ENCODE measurements around the gene NAA16. TPM values are rescaled to one million over a fixed set of nuclear protein-coding genes. Genes with fewer than 3 reads are reported as not detected.

NAA16 gene
- polyA plus RNA-seq, 1 donor from 2014 or later: 57.0 TPM

GRCh38 chr13:41416276-41416675 is 105.2 kb downstream of the NAA16 start:
- TF ChIP-seq EP300 (conservative IDR thresholded peaks at IDR 0.05; ENCODE audit: poor library complexity, severe bottlenecking): no peak
- TF ChIP-seq, protein P1, sequence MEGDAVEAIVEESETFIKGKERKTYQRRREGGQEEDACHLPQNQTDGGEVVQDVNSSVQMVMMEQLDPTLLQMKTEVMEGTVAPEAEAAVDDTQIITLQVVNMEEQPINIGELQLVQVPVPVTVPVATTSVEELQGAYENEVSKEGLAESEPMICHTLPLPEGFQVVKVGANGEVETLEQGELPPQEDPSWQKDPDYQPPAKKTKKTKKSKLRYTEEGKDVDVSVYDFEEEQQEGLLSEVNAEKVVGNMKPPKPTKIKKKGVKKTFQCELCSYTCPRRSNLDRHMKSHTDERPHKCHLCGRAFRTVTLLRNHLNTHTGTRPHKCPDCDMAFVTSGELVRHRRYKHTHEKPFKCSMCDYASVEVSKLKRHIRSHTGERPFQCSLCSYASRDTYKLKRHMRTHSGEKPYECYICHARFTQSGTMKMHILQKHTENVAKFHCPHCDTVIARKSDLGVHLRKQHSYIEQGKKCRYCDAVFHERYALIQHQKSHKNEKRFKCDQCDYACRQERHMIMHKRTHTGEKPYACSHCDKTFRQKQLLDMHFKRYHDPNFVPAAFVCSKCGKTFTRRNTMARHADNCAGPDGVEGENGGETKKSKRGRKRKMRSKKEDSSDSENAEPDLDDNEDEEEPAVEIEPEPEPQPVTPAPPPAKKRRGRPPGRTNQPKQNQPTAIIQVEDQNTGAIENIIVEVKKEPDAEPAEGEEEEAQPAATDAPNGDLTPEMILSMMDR (IDR thresholded peaks at IDR 0.05; ENCODE audit: poor library complexity, severe bottlenecking): no peak
- no peak for TF ChIP-seq REST (IDR thresholded peaks at IDR 0.05; ENCODE audit: borderline replicate concordance)
- TF ChIP-seq RAD21 (conservative IDR thresholded peaks at IDR 0.05): no peak
- no peak for TF ChIP-seq POLR2AphosphoS5 (IDR thresholded peaks at IDR 0.05)
- no peak for TF ChIP-seq TAF1 (IDR thresholded peaks at IDR 0.05; ENCODE audit: low read depth)
- TF ChIP-seq SMC3 (conservative IDR thresholded peaks at IDR 0.05; ENCODE audit: poor library complexity): no peak
- no peak for TF ChIP-seq EZH2 (IDR thresholded peaks at IDR 0.05; ENCODE audit: borderline replicate concordance, insufficient read depth, low read length, poor library complexity, severe bottlenecking)
- no peak for TF ChIP-seq MXI1 (conservative IDR thresholded peaks at IDR 0.05; ENCODE audit: poor library complexity, severe bottlenecking)
- Histone ChIP-seq H3K27me3 (ENCODE audit: insufficient read depth, low read depth, low read length) (no peaks in the 10 kb centered on the region), H3K4me3 (ENCODE audit: low read length) (no peak overlapping the region), H3K9me3 (ENCODE audit: low read length) (no peaks in the 10 kb centered on the region), H3K4me2 (ENCODE audit: low read length) (no peak overlapping the region), H3K9ac (ENCODE audit: low read length) (no peak overlapping the region), H4K20me1 (ENCODE audit: insufficient read depth) (no peaks in the 10 kb centered on the region), H3F3A (ENCODE audit: insufficient read depth, low read length, poor library complexity, severe bottlenecking) (no peaks in the 10 kb centered on the region), H3K27ac (ENCODE audit: low read length) (no peak overlapping the region), H3K36me3 (ENCODE audit: insufficient read depth, low read length) (no peaks in the 10 kb centered on the region), H3K79me2 (replicated peaks; ENCODE audit: insufficient read depth, low read length) (no peaks in the 10 kb centered on the region), H3K9me2 (ENCODE audit: insufficient read depth, low read length) (no peaks in the 10 kb centered on the region), H2AFZ (ENCODE audit: low read depth, low read length) (no peak overlapping the region)

DNA sequence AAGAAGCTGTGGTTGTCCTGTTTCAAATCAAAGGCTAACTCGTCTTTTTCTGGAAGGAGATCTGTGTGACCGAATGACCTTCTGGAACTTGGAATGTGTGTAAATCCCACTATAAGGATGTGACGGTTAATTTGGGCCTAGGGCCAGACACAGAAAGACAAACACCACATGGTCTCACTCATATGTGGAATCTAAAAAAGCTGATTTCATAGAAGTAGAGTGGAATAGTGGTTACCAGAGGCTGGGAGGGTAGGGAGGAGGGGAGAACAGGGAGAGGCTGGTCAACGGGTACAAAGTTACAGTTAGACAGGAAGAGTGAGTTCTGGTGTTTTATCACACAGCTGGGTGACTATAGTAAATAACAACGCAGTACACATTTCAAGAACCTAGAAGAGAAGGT is 107.0 kb downstream of the NAA16 start:
- Histone ChIP-seq H3K79me2 (replicated peaks; ENCODE audit: insufficient read depth, low read length) (no peaks in the 10 kb centered on the region), H4K20me1 (ENCODE audit: insufficient read depth) (no peaks in the 10 kb centered on the region), H3K9me3 (ENCODE audit: low read length) (no peaks in the 10 kb centered on the region), H3K4me2 (ENCODE audit: low read length) (no peak overlapping the region), H3K36me3 (ENCODE audit: insufficient read depth, low read length) (no peaks in the 10 kb centered on the region), H3K9me2 (ENCODE audit: insufficient read depth, low read length) (no peaks in the 10 kb centered on the region), H3K9ac (ENCODE audit: low read length) (no peak overlapping the region), H3K4me3 (ENCODE audit: low read length) (no peak overlapping the region), H3K27ac (ENCODE audit: low read length) (no peak overlapping the region), H3K27me3 (ENCODE audit: insufficient read depth, low read depth, low read length) (no peaks in the 10 kb centered on the region), H3F3A (ENCODE audit: insufficient read depth, low read length, poor library complexity, severe bottlenecking) (no peaks in the 10 kb centered on the region), H2AFZ (ENCODE audit: low read depth, low read length) (no peak overlapping the region)
- TF ChIP-seq MXI1 (conservative IDR thresholded peaks at IDR 0.05; ENCODE audit: poor library complexity, severe bottlenecking) (no peak), RAD21 (conservative IDR thresholded peaks at IDR 0.05) (no peak), REST (IDR thresholded peaks at IDR 0.05; ENCODE audit: borderline replicate concordance) (no peak), TAF1 (IDR thresholded peaks at IDR 0.05; ENCODE audit: low read depth) (no peak), SMC3 (conservative IDR thresholded peaks at IDR 0.05; ENCODE audit: poor library complexity) (no peak), POLR2AphosphoS5 (IDR thresholded peaks at IDR 0.05) (no peak), EZH2 (IDR thresholded peaks at IDR 0.05; ENCODE audit: borderline replicate concordance, insufficient read depth, low read length, poor library complexity, severe bottlenecking) (no peak), EP300 (conservative IDR thresholded peaks at IDR 0.05; ENCODE audit: poor library complexity, severe bottlenecking) (no peak)
- TF ChIP-seq, protein P1 (IDR thresholded peaks at IDR 0.05; ENCODE audit: poor library complexity, severe bottlenecking): no peak
